ENCODE measurements around the gene ZCCHC2.
A peak's percentile ranks its signal among the peaks of the same experiment; 100 is the strongest.

The ZCCHC2 gene

GRCh38 chr18:62522504-62523254, at the start of gene ZCCHC2:
ZCCHC2 (plus strand) TSS chr18:62523025; CDS start chr18:62523425, 400 bp downstream.
- DNase-seq, result peak; percentile 97

- no peak for DNase-seq
These were observed 43.3 kb upstream of the ZCCHC2 start for GRCh38 chr18:62479574-62479973.

- no peak for DNase-seq
These were observed 41.9 kb upstream of the ZCCHC2 start for GRCh38 chr18:62480927-62481326.

- no peak for DNase-seq
These were observed 37.9 kb upstream of the ZCCHC2 start for GRCh38 chr18:62484941-62485340.

GRCh38 chr18:62485684-62486083, 37.1 kb upstream of the ZCCHC2 start:
- DNase-seq, result peak; percentile 89

GRCh38 chr18:62486290-62486964, 36.4 kb upstream of the ZCCHC2 start:
- peak; percentile 51 for DNase-seq

GRCh38 chr18:62487161-62487560, 35.7 kb upstream of the ZCCHC2 start:
- no peak for DNase-seq

GRCh38 chr18:62490967-62491695, 31.7 kb upstream of the ZCCHC2 start:
- DNase-seq, result no peak

GRCh38 chr18:62493033-62493862, 29.6 kb upstream of the ZCCHC2 start:
- no peak for DNase-seq

- DNase-seq, result no peak
These were observed 28.1 kb upstream of the ZCCHC2 start for GRCh38 chr18:62494764-62495163.

- no peak for DNase-seq
These were observed 26.6 kb upstream of the ZCCHC2 start for GRCh38 chr18:62496262-62496661.

- DNase-seq, result no peak
These were observed 25.5 kb upstream of the ZCCHC2 start for GRCh38 chr18:62497190-62497772.

GRCh38 chr18:62498616-62499262, 24.1 kb upstream of the ZCCHC2 start:
- no peak for DNase-seq

GRCh38 chr18:62499263-62499650, 23.6 kb upstream of the ZCCHC2 start:
- DNase-seq, result no peak

- DNase-seq, result no peak
These were observed 22.7 kb upstream of the ZCCHC2 start for GRCh38 chr18:62500174-62500573.

- DNase-seq, result no peak
These were observed 21.7 kb upstream of the ZCCHC2 start for GRCh38 chr18:62500966-62501591.

GRCh38 chr18:62505669-62506494, 16.9 kb upstream of the ZCCHC2 start:
- DNase-seq, result peak; percentile 60

- peak; percentile 13 for DNase-seq
These were observed 16.2 kb upstream of the ZCCHC2 start for GRCh38 chr18:62506495-62507143.

GRCh38 chr18:62509779-62510178, 13.0 kb upstream of the ZCCHC2 start:
- no peak for DNase-seq

- no peak for DNase-seq
These were observed 12.0 kb upstream of the ZCCHC2 start for GRCh38 chr18:62510789-62511188.
